Astrocyte (in vitro differentiated cells and primary cell): ENCODE data around the gene PI3. TPM values are rescaled to one million over a fixed set of nuclear protein-coding genes. Genes with fewer than 3 reads are reported as not detected.

ENCODE experiments used
- DNase-seq: peaks from one replicate; pipeline ENCODE4 v3.0.0-alpha.2; 2010; ENCODE audit warnings: low read depth
- FAIRE-seq: peaks from 2 replicates; lab custom pipeline; 2011; peaks lifted over from hg19 to GRCh38; lab: Jason Lieb, UNC
- H2AFZ ChIP-seq: 2 replicates; pipeline ENCODE4 v1.6.0; 2012; ENCODE audit warnings: low read depth, low read length, inconsistent platforms
- H3K27ac ChIP-seq: 2 replicates; pipeline ENCODE4 v1.5.1; 2011; ENCODE audit warnings: low read depth, low read length, inconsistent platforms
- H3K27me3 ChIP-seq: 2 replicates; pipeline ENCODE4 v1.6.0; 2011; ENCODE audit warnings: low read length, inconsistent platforms; ENCODE audit not compliant: insufficient read depth
- H3K36me3 ChIP-seq: 2 replicates; pipeline ENCODE4 v1.5.1; 2011; ENCODE audit warnings: low read length, inconsistent platforms; ENCODE audit not compliant: insufficient read depth
- H3K4me1 ChIP-seq: 2 replicates; pipeline ENCODE4 v1.5.1; 2011; ENCODE audit warnings: low read length, inconsistent platforms; ENCODE audit not compliant: insufficient read depth
- H3K4me2 ChIP-seq: 2 replicates; pipeline ENCODE4 v1.6.0; 2012; ENCODE audit warnings: low read length, inconsistent platforms
- H3K4me3 ChIP-seq: 2 replicates; pipeline ENCODE4 v1.5.1; 2011; ENCODE audit warnings: low read depth, mild to moderate bottlenecking, low read length, inconsistent platforms; ENCODE audit not compliant: insufficient read depth
- H3K79me2 ChIP-seq: 2 replicates; pipeline ENCODE4 v1.6.0; 2012; ENCODE audit warnings: mild to moderate bottlenecking, low read length, inconsistent platforms; ENCODE audit not compliant: insufficient read depth
- H3K9ac ChIP-seq: 2 replicates; pipeline ENCODE4 v1.6.0; 2012; ENCODE audit warnings: mild to moderate bottlenecking, low read length, inconsistent platforms
- H3K9me3 ChIP-seq: 2 replicates; pipeline ENCODE4 v1.5.1; 2012; ENCODE audit warnings: low read depth, mild to moderate bottlenecking, low read length, inconsistent platforms; ENCODE audit not compliant: insufficient read depth
- H4K20me1 ChIP-seq: 2 replicates; pipeline ENCODE4 v1.6.0; 2012; ENCODE audit warnings: low read length, inconsistent platforms; ENCODE audit not compliant: insufficient read depth
- H3K27ac Mint-ChIP-seq: one replicate; pipeline ENCODE4 v1.8.0; 2021; ENCODE audit warnings: mild to moderate bottlenecking, mixed read lengths; ENCODE audit not compliant: unreplicated experiment
- H3K27me3 Mint-ChIP-seq: one replicate; pipeline ENCODE4 v1.8.0; 2021; ENCODE audit warnings: low read depth, mixed read lengths; ENCODE audit not compliant: unreplicated experiment
- H3K36me3 Mint-ChIP-seq: one replicate; pipeline ENCODE4 v1.8.0; 2021; ENCODE audit warnings: low read depth, mixed read lengths; ENCODE audit not compliant: unreplicated experiment
- H3K4me1 Mint-ChIP-seq: one replicate; pipeline ENCODE4 v1.8.0; 2021; ENCODE audit warnings: low read depth, mixed read lengths; ENCODE audit not compliant: unreplicated experiment
- H3K4me3 Mint-ChIP-seq: one replicate; pipeline ENCODE4 v1.8.0; 2021; ENCODE audit warnings: mild to moderate bottlenecking, moderate library complexity, mixed read lengths; ENCODE audit not compliant: unreplicated experiment
- H3K9me3 Mint-ChIP-seq: one replicate; pipeline ENCODE4 v1.8.0; 2021; ENCODE audit warnings: mild to moderate bottlenecking, mixed read lengths; ENCODE audit not compliant: unreplicated experiment
- EZH2 ChIP-seq: IDR thresholded peaks from 2 replicates; pipeline ENCODE4 v1.6.1; 2012; ENCODE audit warnings: mild to moderate bottlenecking, low read length, inconsistent platforms; ENCODE audit not compliant: insufficient read depth
- total RNA-seq: library from RNA; stranded (reverse); gene quantifications from 2 replicates; pipeline ENCODE4 v1.2.1, GENCODE V29; 2021
- TF ChIP-seq, protein P1 (sequence below): IDR thresholded peaks from 2 replicates; pipeline ENCODE4 v1.5.1; 2011; ENCODE audit warnings: low read depth, mild to moderate bottlenecking, inconsistent platforms, low read length, moderate library complexity; ENCODE audit not compliant: insufficient read depth

Gene PI3
- total RNA-seq, 1 donor from 2014 or later: not detected

DNA sequence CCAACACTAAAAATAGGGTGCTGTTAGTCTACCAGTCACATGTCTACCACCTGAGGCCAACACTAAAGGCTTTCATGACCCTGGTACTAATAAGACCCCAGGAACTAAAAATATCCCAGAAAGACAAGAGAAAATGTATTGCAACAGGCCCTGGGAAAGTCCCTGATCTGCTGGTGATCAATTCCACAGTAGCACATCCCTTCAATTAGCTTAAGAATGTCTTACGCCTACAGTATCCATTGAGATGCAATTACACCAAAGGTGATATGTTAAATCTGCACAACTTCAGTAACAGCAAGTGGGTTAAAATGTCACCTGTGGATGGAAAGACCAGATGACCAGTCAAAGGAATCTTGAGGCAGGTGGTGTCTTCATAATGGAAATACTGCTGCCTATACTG is 35.2 kb downstream of the PI3 start:
- Histone ChIP-seq H3K79me2 (no peaks in the 10 kb centered on the region), H3K4me2 (no peak overlapping the region), H4K20me1 (no peaks in the 10 kb centered on the region), H2AFZ (no peak overlapping the region), H3K4me1 (no peaks in the 10 kb centered on the region), H3K9me3 (no peaks in the 10 kb centered on the region), H3K9ac (no peak overlapping the region), H3K27me3 (peaks cover 2% of the 10 kb centered on the region), H3K4me3 (no peak overlapping the region), H3K36me3 (no peaks in the 10 kb centered on the region), H3K27ac (no peak overlapping the region)
- Mint-ChIP-seq H3K9me3 (peaks cover 3% of the 10 kb centered on the region), H3K36me3 (no peaks in the 10 kb centered on the region), H3K4me1 (no peaks in the 10 kb centered on the region), H3K27me3 (peaks cover 3% of the 10 kb centered on the region), H3K4me3 (no peak overlapping the region), H3K27ac (no peak overlapping the region)
- no peak for DNase-seq
- no peak for TF ChIP-seq EZH2
- TF ChIP-seq, protein P1, sequence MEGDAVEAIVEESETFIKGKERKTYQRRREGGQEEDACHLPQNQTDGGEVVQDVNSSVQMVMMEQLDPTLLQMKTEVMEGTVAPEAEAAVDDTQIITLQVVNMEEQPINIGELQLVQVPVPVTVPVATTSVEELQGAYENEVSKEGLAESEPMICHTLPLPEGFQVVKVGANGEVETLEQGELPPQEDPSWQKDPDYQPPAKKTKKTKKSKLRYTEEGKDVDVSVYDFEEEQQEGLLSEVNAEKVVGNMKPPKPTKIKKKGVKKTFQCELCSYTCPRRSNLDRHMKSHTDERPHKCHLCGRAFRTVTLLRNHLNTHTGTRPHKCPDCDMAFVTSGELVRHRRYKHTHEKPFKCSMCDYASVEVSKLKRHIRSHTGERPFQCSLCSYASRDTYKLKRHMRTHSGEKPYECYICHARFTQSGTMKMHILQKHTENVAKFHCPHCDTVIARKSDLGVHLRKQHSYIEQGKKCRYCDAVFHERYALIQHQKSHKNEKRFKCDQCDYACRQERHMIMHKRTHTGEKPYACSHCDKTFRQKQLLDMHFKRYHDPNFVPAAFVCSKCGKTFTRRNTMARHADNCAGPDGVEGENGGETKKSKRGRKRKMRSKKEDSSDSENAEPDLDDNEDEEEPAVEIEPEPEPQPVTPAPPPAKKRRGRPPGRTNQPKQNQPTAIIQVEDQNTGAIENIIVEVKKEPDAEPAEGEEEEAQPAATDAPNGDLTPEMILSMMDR: no peak
- FAIRE-seq: no peak

DNA sequence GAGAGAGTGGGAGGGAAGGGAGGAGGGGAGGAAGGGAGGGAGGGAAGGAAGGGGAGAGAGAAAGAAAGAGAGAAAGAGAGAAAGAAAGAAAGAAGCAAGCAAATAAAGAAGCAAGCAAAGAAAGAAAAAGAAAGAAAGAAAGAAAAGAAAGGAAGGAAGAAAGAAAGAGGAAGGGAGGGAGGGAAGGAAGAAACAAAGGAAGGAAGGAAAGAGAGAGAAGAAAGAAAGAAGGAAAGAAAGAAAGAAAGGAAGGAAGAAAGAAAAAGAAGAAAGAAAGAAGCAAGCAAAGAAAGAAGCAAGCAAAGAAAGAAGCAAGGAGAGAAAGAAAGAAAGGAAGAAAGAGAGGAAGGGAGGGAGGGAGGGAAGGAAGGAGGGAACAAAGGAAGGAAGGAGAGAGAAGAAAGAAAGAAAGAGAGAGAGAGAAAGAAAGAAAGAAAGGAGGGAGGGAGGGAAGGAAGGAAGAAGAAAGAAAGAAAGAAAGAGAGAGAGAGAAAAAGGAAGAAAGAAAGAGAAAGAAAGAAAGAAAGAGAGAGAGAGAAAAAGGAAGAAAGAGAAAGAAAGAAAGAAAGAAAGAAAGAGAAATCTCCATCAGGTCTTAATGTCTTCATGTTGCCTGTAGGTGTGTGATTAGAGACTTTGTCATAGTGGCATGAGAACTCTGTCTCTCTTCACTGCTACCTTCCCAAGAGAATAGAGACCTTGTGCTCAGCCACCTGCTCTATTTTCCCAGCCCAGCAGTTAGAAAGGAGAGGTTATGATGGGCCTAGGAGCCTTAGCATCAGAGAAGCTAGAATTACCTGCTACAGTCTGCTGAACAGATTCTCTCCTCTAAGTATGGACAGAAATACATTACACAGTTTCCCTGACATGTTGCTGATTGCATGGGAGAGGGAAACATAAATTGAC is 37.1 kb downstream of the PI3 start:
- Mint-ChIP-seq H3K9me3 (peaks cover 3% of the 10 kb centered on the region), H3K4me3 (no peak overlapping the region), H3K36me3 (no peaks in the 10 kb centered on the region), H3K4me1 (no peaks in the 10 kb centered on the region), H3K27ac (no peak overlapping the region), H3K27me3 (peaks cover 3% of the 10 kb centered on the region)
- H3K9me3 ChIP-seq: no peaks in the 10 kb centered on the region
- no peak overlapping the region for H3K4me3 ChIP-seq
- H3K9ac ChIP-seq: no peak overlapping the region
- H3K79me2 ChIP-seq: no peaks in the 10 kb centered on the region
- DNase-seq (no peak), FAIRE-seq (no peak)
- TF ChIP-seq, protein P1: no peak
- TF ChIP-seq EZH2: no peak
- no peak overlapping the region for H2AFZ ChIP-seq
- H3K36me3 ChIP-seq: no peaks in the 10 kb centered on the region
- no peak overlapping the region for H3K27ac ChIP-seq
- H3K4me1 ChIP-seq: no peaks in the 10 kb centered on the region
- no peak overlapping the region for H3K4me2 ChIP-seq
- peaks cover 2% of the 10 kb centered on the region for H3K27me3 ChIP-seq
- H4K20me1 ChIP-seq: no peaks in the 10 kb centered on the region

DNA sequence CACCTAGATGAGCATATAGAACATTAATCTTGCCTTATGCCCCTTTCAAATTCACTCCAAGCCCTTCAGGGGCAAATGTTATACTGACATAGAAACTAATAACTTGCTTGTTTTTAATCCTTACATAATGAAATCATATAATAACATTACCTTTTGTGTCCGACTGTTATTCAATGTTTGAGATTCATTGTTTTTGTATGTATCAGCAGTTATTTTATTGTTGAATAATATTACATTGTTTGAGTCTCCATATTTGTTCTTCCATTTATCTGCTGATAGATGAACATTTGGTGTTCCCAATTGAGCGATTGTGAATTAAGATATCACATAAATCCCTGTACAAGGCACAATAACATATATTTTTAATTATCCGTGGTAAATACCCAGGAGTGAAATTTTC is 38.1 kb downstream of the PI3 start:
- Mint-ChIP-seq H3K27me3 (peaks cover 3% of the 10 kb centered on the region), H3K9me3 (peaks cover 3% of the 10 kb centered on the region), H3K27ac (no peak overlapping the region), H3K4me1 (no peaks in the 10 kb centered on the region), H3K36me3 (no peaks in the 10 kb centered on the region), H3K4me3 (no peak overlapping the region)
- H3K4me2 ChIP-seq: no peak overlapping the region
- peaks cover 2% of the 10 kb centered on the region for H3K27me3 ChIP-seq
- H3K79me2 ChIP-seq: no peaks in the 10 kb centered on the region
- no peak overlapping the region for H2AFZ ChIP-seq
- FAIRE-seq (no peak), DNase-seq (no peak)
- H3K4me1 ChIP-seq: no peaks in the 10 kb centered on the region
- no peak overlapping the region for H3K4me3 ChIP-seq
- H4K20me1 ChIP-seq: no peaks in the 10 kb centered on the region
- TF ChIP-seq, protein P1: no peak
- no peak for TF ChIP-seq EZH2
- no peak overlapping the region for H3K27ac ChIP-seq
- H3K9ac ChIP-seq: no peak overlapping the region
- H3K36me3 ChIP-seq: no peaks in the 10 kb centered on the region
- no peaks in the 10 kb centered on the region for H3K9me3 ChIP-seq
